ENCODE data around the gene TBCD. TPM values are rescaled to one million over a fixed set of nuclear protein-coding genes. Genes with fewer than 3 reads are reported as not detected.

Gene TBCD
- total and polyA plus RNA-seq, 4 donors, result 56.3 to 140 (median 92.8) TPM

DNA sequence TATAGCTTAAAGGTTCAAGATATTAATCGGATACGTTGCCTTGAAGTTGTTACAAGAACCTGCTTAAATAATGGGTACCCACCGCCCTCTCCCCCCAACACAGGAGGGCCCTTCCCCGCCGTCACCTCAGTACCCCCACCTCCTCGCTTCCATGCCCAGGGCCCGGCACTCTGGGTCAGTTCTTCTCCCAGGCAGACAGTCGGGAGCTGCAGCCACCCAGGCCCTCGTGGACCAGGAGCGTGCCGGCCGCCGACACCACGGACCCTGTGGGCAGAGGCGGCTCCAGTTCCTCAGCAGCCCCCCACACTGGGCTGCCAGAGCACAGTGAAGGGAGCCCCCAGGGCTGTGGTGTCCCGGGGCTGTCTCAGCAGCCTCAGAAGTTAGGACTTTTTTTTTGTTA, 168.8 kb downstream of the TBCD start:
- Histone ChIP-seq H3K4me1 (ENCODE audit: control insufficient read depth, insufficient read depth, low read length) (no peaks in the 10 kb centered on the region), H3K4me3 (ENCODE audit: low read depth, low read length) (no peak overlapping the region), H3K9me3 (ENCODE audit: control insufficient read depth, insufficient read depth, low read length) (no peaks in the 10 kb centered on the region), H3K27me3 (ENCODE audit: control insufficient read depth, insufficient read depth, low read length) (no peaks in the 10 kb centered on the region), H3K36me3 (ENCODE audit: control insufficient read depth, insufficient read depth, low read length) (peaks cover 51% of the 10 kb centered on the region), H3K27ac (ENCODE audit: low read depth, low read length) (no peak overlapping the region)
- 85% methylated on average over 16 of the region's 16 CpGs for WGBS (ENCODE audit: insufficient coverage)
- no peak for DNase-seq (ENCODE audit: low read depth in 4 of 6, low spot score in 6 of 6)

DNA sequence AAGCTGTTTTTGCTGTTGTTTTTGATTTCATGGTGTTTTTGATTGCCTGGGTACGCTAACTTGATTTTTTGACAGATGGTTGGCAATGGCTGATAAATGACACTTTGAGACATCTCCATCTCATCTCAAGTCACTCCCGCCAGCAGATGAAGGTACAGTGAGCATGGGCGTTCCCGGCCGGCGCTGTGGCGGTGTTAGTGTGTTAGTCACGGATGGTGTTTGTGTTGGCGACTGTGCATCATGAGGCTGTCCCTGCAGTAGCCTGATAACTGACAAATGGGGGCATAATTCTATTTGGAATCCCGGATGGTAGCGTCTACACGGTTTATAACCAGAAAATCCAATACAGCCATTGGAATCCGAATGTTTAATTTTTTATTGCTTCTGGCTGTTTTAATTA, 169.6 kb downstream of the TBCD start:
- WGBS (ENCODE audit: insufficient coverage), result 90% methylated on average over 2 of the region's 13 CpGs

DNA sequence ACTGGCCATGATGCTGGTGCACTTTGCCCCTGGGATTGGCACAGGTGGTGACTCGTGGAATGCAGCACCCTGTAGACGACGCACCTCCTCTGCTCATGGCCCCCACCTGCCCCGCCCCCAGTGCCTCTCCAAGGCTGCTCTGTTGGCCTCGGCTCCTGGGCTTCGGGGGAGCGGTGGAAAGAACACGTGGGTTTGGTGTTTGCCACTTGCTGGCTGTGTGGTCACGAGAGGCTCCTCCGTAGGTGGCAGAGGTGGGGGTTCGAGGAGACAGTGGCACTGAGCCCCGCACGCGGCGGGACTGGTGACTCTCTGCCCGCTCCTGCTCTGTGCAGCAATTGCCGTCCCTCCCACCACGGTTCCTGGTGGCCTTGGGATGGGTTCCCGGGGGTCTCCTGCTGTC, 170.8 kb downstream of the TBCD start:
- Histone ChIP-seq H3K36me3 (ENCODE audit: control insufficient read depth, insufficient read depth, low read length) (peaks cover 69% of the 10 kb centered on the region), H3K4me3 (ENCODE audit: low read depth, low read length) (no peak overlapping the region), H3K27me3 (ENCODE audit: control insufficient read depth, insufficient read depth, low read length) (no peaks in the 10 kb centered on the region), H3K9me3 (ENCODE audit: control insufficient read depth, insufficient read depth, low read length) (no peaks in the 10 kb centered on the region), H3K27ac (ENCODE audit: low read depth, low read length) (no peak overlapping the region), H3K4me1 (ENCODE audit: control insufficient read depth, insufficient read depth, low read length) (no peaks in the 10 kb centered on the region)
- 92% methylated on average over 19 of the region's 19 CpGs for WGBS (ENCODE audit: insufficient coverage)
- no peak for DNase-seq (ENCODE audit: low read depth in 4 of 6, low spot score in 6 of 6)

More for the DNA sequence above, 169.6 kb downstream of the TBCD start:
- Histone ChIP-seq H3K4me1 (ENCODE audit: control insufficient read depth, insufficient read depth, low read length) (no peaks in the 10 kb centered on the region), H3K4me3 (ENCODE audit: low read depth, low read length) (no peak overlapping the region), H3K36me3 (ENCODE audit: control insufficient read depth, insufficient read depth, low read length) (peaks cover 57% of the 10 kb centered on the region), H3K9me3 (ENCODE audit: control insufficient read depth, insufficient read depth, low read length) (no peaks in the 10 kb centered on the region), H3K27ac (ENCODE audit: low read depth, low read length) (no peak overlapping the region), H3K27me3 (ENCODE audit: control insufficient read depth, insufficient read depth, low read length) (no peaks in the 10 kb centered on the region)
- DNase-seq (ENCODE audit: low read depth in 4 of 6, low spot score in 6 of 6), result no peak

DNA sequence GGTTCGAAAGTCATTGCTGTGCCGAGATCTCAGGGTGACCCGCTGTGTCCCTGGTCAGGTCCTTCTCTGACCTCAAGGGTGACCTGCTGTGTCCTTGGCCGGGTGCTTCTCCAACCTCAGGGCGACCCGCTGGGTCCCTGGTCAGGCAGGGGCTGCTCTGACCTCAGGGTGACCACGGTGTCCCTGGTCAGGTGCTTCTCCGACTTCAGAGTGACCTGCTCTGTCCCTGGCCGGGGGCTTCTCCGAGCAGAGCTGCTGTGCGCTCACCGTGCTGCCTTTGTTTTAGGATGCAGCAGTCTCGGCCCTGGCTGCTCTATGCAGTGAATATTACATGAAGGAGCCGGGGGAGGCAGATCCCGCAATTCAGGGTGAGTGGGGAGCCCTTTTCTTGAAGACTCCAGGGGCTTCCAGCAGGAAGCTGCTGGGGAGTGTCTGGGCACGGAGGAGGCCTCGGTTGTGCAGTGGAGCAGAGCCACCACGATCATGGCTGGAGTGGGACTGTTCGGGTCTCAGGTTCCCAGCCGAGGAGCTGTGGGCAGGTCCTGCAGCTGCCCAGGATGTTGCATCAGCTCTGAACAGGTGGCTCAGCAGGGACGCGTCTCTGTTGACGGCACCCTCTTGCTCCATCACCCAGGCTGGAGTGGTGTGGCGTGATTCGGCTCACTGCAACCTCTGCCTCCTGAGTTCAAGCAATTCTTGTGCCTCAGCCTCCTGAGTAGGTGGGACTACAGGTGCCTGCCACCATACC, 171.7 kb downstream of the TBCD start:
- no peaks in the 10 kb centered on the region for H3K27me3 ChIP-seq (ENCODE audit: control insufficient read depth, insufficient read depth, low read length)
- DNase-seq (ENCODE audit: low read depth in 4 of 6, low spot score in 6 of 6), result no peak
- WGBS (ENCODE audit: insufficient coverage), result 95% methylated on average over 25 of the region's 25 CpGs
- no peaks in the 10 kb centered on the region for H3K9me3 ChIP-seq (ENCODE audit: control insufficient read depth, insufficient read depth, low read length)
- H3K4me1 ChIP-seq (ENCODE audit: control insufficient read depth, insufficient read depth, low read length), result no peaks in the 10 kb centered on the region
- H3K27ac ChIP-seq (ENCODE audit: low read depth, low read length), result no peak overlapping the region
- H3K36me3 ChIP-seq (ENCODE audit: control insufficient read depth, insufficient read depth, low read length), result peaks cover 75% of the 10 kb centered on the region
- no peak overlapping the region for H3K4me3 ChIP-seq (ENCODE audit: low read depth, low read length)

DNA sequence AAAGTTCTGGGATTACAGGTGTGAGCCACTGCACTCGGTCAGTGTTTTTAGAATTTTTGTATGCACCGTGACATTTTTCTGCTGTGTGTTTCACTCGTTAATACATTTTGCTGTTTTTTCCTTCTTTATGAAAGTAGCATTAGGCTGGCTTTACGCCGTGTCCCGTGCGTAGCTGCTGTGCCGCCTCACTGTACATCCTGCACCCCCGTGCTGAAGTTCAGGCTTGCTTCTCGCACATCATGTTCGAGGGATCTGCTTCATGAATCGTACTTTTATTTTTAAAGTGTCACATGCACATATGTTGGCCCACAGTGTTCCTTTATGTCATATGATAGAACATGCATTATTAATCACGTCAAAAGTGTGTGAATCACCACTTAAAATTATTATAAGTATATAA, 172.3 kb downstream of the TBCD start:
- 90% methylated on average over 3 of the region's 13 CpGs for WGBS (ENCODE audit: insufficient coverage)
- peaks cover 80% of the 10 kb centered on the region for H3K36me3 ChIP-seq (ENCODE audit: control insufficient read depth, insufficient read depth, low read length)
- no peaks in the 10 kb centered on the region for H3K27me3 ChIP-seq (ENCODE audit: control insufficient read depth, insufficient read depth, low read length)
- no peaks in the 10 kb centered on the region for H3K9me3 ChIP-seq (ENCODE audit: control insufficient read depth, insufficient read depth, low read length)
- no peak for DNase-seq (ENCODE audit: low read depth in 4 of 6, low spot score in 6 of 6)
- H3K4me1 ChIP-seq (ENCODE audit: control insufficient read depth, insufficient read depth, low read length), result no peaks in the 10 kb centered on the region
- no peak overlapping the region for H3K27ac ChIP-seq (ENCODE audit: low read depth, low read length)
- no peak overlapping the region for H3K4me3 ChIP-seq (ENCODE audit: low read depth, low read length)

DNA sequence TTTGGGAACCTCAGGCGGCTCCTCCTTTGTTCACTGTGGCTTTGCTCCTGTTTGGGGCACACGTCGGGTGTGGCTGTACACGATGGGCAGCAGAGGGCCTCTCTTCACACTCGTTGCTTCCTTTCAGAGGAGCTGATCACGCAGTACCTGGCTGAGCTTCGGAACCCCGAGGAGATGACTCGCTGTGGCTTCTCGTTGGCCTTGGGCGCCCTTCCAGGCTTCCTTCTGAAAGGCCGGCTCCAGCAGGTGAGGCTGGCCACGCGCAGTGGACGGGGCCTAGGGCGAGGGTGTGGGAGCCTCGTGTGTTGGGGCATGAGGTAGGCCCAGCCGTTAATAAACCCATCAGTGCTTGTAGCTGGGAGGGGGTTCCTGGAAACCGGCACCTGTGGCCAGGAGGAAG, 172.9 kb downstream of the TBCD start:
- no peak overlapping the region for H3K4me3 ChIP-seq (ENCODE audit: low read depth, low read length)
- no peak overlapping the region for H3K27ac ChIP-seq (ENCODE audit: low read depth, low read length)
- H3K4me1 ChIP-seq (ENCODE audit: control insufficient read depth, insufficient read depth, low read length), result no peaks in the 10 kb centered on the region
- peaks cover 81% of the 10 kb centered on the region for H3K36me3 ChIP-seq (ENCODE audit: control insufficient read depth, insufficient read depth, low read length)
- no peak for DNase-seq (ENCODE audit: low read depth in 4 of 6, low spot score in 6 of 6)
- WGBS (ENCODE audit: insufficient coverage), result 90% methylated on average over 19 of the region's 19 CpGs
- no peaks in the 10 kb centered on the region for H3K9me3 ChIP-seq (ENCODE audit: control insufficient read depth, insufficient read depth, low read length)
- H3K27me3 ChIP-seq (ENCODE audit: control insufficient read depth, insufficient read depth, low read length), result no peaks in the 10 kb centered on the region

DNA sequence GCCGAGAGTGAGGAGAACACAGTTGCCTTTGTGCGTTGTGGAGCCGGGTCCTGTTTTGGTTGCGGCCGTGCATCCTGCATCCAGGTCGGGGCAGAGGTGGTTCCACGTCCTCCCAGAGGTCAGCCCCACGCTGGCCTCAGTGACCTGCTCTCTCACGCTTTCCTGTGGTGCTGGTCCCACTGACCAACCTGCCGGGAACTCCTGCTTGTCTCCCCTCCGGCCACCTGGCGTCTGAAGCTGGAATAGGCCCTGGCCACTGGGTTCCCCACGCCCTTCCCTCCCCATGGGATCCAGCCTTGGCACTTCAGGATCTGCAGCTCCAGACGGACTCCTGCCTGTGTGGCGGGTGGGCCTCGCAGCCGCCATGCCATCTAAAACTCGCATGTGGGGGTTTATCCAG, 173.5 kb downstream of the TBCD start:
- Histone ChIP-seq H3K36me3 (ENCODE audit: control insufficient read depth, insufficient read depth, low read length) (peaks cover 81% of the 10 kb centered on the region), H3K9me3 (ENCODE audit: control insufficient read depth, insufficient read depth, low read length) (no peaks in the 10 kb centered on the region), H3K4me1 (ENCODE audit: control insufficient read depth, insufficient read depth, low read length) (no peaks in the 10 kb centered on the region), H3K4me3 (ENCODE audit: low read depth, low read length) (no peak overlapping the region), H3K27ac (ENCODE audit: low read depth, low read length) (no peak overlapping the region), H3K27me3 (ENCODE audit: control insufficient read depth, insufficient read depth, low read length) (no peaks in the 10 kb centered on the region)
- DNase-seq (ENCODE audit: low read depth in 4 of 6, low spot score in 6 of 6), result no peak
- 93% methylated on average over 17 of the region's 18 CpGs for WGBS (ENCODE audit: insufficient coverage)

DNA sequence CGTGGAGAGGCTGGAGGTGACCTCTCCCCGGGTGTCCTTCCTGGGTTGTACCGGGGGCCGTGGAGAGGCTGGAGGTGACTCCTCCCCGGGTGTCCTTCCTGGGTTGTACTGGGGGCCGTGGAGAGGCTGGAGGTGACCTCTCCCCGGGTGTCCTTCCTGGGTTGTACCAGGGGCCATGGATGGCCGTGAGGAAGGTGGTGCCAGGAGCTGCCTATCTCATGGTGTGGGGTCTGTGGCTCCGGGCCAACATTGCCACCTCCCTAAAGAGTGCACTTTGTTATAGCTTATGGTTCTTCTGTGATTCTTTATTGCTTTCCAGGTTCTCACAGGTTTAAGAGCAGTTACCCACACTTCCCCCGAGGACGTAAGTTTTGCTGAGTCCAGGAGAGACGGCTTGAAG, 174.2 kb downstream of the TBCD start:
- Histone ChIP-seq H3K9me3 (ENCODE audit: control insufficient read depth, insufficient read depth, low read length) (no peaks in the 10 kb centered on the region), H3K27me3 (ENCODE audit: control insufficient read depth, insufficient read depth, low read length) (no peaks in the 10 kb centered on the region), H3K4me3 (ENCODE audit: low read depth, low read length) (no peak overlapping the region), H3K27ac (ENCODE audit: low read depth, low read length) (no peak overlapping the region), H3K36me3 (ENCODE audit: control insufficient read depth, insufficient read depth, low read length) (peaks cover 84% of the 10 kb centered on the region), H3K4me1 (ENCODE audit: control insufficient read depth, insufficient read depth, low read length) (peaks cover 3% of the 10 kb centered on the region)
- no peak for DNase-seq (ENCODE audit: low read depth in 4 of 6, low spot score in 6 of 6)
- WGBS (ENCODE audit: insufficient coverage), result 97% methylated on average over 5 of the region's 12 CpGs

DNA sequence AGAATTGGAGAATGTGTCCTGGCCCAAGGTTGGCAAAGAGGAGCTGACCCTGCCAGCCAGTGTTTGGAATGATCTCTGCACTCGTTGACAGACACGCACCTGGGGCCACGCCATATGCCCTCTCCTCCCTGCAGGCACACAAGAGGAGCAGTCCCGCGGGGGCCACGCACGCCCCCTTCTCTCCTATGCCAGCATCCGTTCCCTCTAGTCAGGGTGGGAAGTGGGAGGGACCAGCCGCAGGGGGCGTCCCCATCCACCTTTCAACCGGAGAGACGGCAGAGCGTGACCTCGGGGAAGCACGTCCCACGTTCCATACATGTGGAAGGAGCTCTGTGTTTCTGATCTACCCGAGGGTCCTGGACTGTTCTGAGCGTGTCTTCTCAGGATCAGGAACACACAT, 174.9 kb downstream of the TBCD start:
- Histone ChIP-seq H3K27me3 (ENCODE audit: control insufficient read depth, insufficient read depth, low read length) (no peaks in the 10 kb centered on the region), H3K4me3 (ENCODE audit: low read depth, low read length) (no peak overlapping the region), H3K27ac (ENCODE audit: low read depth, low read length) (no peak overlapping the region), H3K9me3 (ENCODE audit: control insufficient read depth, insufficient read depth, low read length) (no peaks in the 10 kb centered on the region), H3K4me1 (ENCODE audit: control insufficient read depth, insufficient read depth, low read length) (peaks cover 9% of the 10 kb centered on the region), H3K36me3 (ENCODE audit: control insufficient read depth, insufficient read depth, low read length) (peaks cover 90% of the 10 kb centered on the region)
- DNase-seq (ENCODE audit: low read depth in 4 of 6, low spot score in 6 of 6), result no peak
- 84% methylated on average over 11 of the region's 18 CpGs for WGBS (ENCODE audit: insufficient coverage)

DNA sequence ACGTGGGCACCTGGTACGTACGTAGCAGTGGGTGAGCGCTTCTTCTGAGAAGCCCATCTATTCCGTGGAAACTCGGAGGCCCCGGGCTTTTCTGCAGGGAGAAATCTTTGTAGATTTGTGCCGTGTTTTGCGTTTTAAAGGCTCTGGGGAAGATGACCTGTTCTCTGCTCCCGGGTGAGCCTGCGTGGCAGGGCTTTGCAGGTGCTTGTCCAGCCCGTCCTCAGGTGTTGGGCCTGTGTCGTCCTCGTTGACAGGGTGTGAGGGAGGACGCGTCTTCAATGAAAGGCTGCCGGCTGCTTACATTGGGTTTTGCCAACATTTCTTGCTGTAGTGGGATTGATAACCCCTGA, 175.4 kb downstream of the TBCD start:
- Histone ChIP-seq H3K4me3 (ENCODE audit: low read depth, low read length) (no peak overlapping the region), H3K4me1 (ENCODE audit: control insufficient read depth, insufficient read depth, low read length) (peaks cover 10% of the 10 kb centered on the region), H3K9me3 (ENCODE audit: control insufficient read depth, insufficient read depth, low read length) (no peaks in the 10 kb centered on the region), H3K36me3 (ENCODE audit: control insufficient read depth, insufficient read depth, low read length) (peaks cover 91% of the 10 kb centered on the region), H3K27me3 (ENCODE audit: control insufficient read depth, insufficient read depth, low read length) (no peaks in the 10 kb centered on the region), H3K27ac (ENCODE audit: low read depth, low read length) (no peak overlapping the region)
- WGBS (ENCODE audit: insufficient coverage), result 97% methylated on average over 15 of the region's 17 CpGs
- DNase-seq (ENCODE audit: low read depth in 4 of 6, low spot score in 6 of 6), result no peak
